K562 (cell line): Measurements from ENCODE around the gene ZMIZ1. TPM values are rescaled to one million over a fixed set of nuclear protein-coding genes. Genes with fewer than 3 reads are reported as not detected.
A peak's percentile ranks its signal among the peaks of the same experiment; 100 is the strongest.

Source experiments
- ADNP ChIP-seq: fragments of 200-800 bp; sonication (Bioruptor generic); IDR thresholded peaks from 2 replicates; pipeline ENCODE4 v1.6.1; 2016; ENCODE audit warnings: missing genetic modification characterization, missing compliant biosample characterization
- ATF7 ChIP-seq: fragments of 450-650 bp; IDR thresholded peaks from 2 replicates; pipeline ENCODE4 v1.7.1; 2014; ENCODE audit warnings: mild to moderate bottlenecking, moderate library complexity
- DDX20 ChIP-seq: fragments of 450-650 bp; IDR thresholded peaks from 2 replicates; pipeline ENCODE4 v1.6.1; 2016; ENCODE audit warnings: missing genetic modification characterization, low read depth, mild to moderate bottlenecking, missing compliant biosample characterization, moderate library complexity
- GATAD2B ChIP-seq: fragments of 450-650 bp; IDR thresholded peaks from 2 replicates; pipeline ENCODE4 v1.6.1; 2017; ENCODE audit warnings: mild to moderate bottlenecking, borderline replicate concordance
- KAT2B ChIP-seq: IDR thresholded peaks from one replicate; pipeline ENCODE4 v1.6.1; 2012; ENCODE audit warnings: low read depth, mild to moderate bottlenecking, control low read depth, inconsistent platforms, low read length, moderate library complexity
- L3MBTL2 ChIP-seq: fragments of 450-650 bp; IDR thresholded peaks from 2 replicates; pipeline ENCODE4 v1.6.1; 2016; ENCODE audit warnings: mild to moderate bottlenecking, moderate library complexity
- MTA2 ChIP-seq: fragments of 450-650 bp; IDR thresholded peaks from 2 replicates; pipeline ENCODE4 v1.6.1; 2016; ENCODE audit warnings: low read depth
- NBN ChIP-seq: fragments of 450-650 bp; IDR thresholded peaks from 2 replicates; pipeline ENCODE4 v1.6.1; 2016; ENCODE audit warnings: low read depth, mild to moderate bottlenecking
- NFRKB ChIP-seq: fragments of 450-650 bp; IDR thresholded peaks from 2 replicates; pipeline ENCODE4 v1.6.1; 2016; ENCODE audit warnings: low read depth
- POLR3A ChIP-seq: IDR thresholded peaks from 2 replicates; pipeline ENCODE4 v1.6.1; 2011; ENCODE audit warnings: borderline replicate concordance, mild to moderate bottlenecking, moderate library complexity; ENCODE audit not compliant: insufficient read length, insufficient read depth; ENCODE audit errors: extremely low read depth
- POLR3G ChIP-seq: IDR thresholded peaks from 2 replicates; pipeline ENCODE4 v1.6.1; 2011; ENCODE audit not compliant: insufficient read length, insufficient replicate concordance; ENCODE audit errors: extremely low read depth
- RBM25 ChIP-seq: fragments of 200-400 bp; formaldehyde crosslinking; IDR thresholded peaks from 2 replicates; pipeline ENCODE4 v1.6.1; 2018; ENCODE audit warnings: low read length, low read depth, moderate library complexity; ENCODE audit not compliant: severe bottlenecking
- SMAD3 ChIP-seq: fragments of 450-650 bp; formaldehyde crosslinking; conservative IDR thresholded peaks from 2 replicates; pipeline ENCODE4 v1.4.0; 2020; ENCODE audit warnings: mild to moderate bottlenecking
- SMARCA4 ChIP-seq: fragments of 450-650 bp; IDR thresholded peaks from 2 replicates; pipeline ENCODE4 v1.6.1; 2016
- SMARCE1 ChIP-seq: fragments of 450-650 bp; IDR thresholded peaks from 2 replicates; pipeline ENCODE4 v1.7.1; 2016; ENCODE audit warnings: mild to moderate bottlenecking
- SNIP1 ChIP-seq: fragments of 450-650 bp; IDR thresholded peaks from 2 replicates; pipeline ENCODE4 v1.7.1; 2017; ENCODE audit warnings: low read depth, mild to moderate bottlenecking
- TARDBP ChIP-seq: fragments of 450-650 bp; IDR thresholded peaks from 2 replicates; pipeline ENCODE4 v1.6.1; 2016
- TRIM24 ChIP-seq, 2 experiments: fragments of 450-650 bp; IDR thresholded peaks; 2 replicates each; pipeline ENCODE4 v1.6.1; 2016
- YY1 ChIP-seq, 3 experiments: IDR thresholded peaks; 2 replicates each; pipeline ENCODE4 v1.6.1; 2011; ENCODE audit warnings: low read length in 2 of 3, mild to moderate bottlenecking in 2 of 3, moderate library complexity in 2 of 3, borderline replicate concordance in 1 of 3, control low read depth in 1 of 3, low read depth in 1 of 3; ENCODE audit not compliant: insufficient read depth in 3 of 3, insufficient replicate concordance in 2 of 3, control insufficient read depth in 1 of 3, insufficient read length in 1 of 3; ENCODE audit errors: extremely low read depth in 1 of 3
- ZBTB1 ChIP-seq: sonication (generic); formaldehyde crosslinking; IDR thresholded peaks from 2 replicates; pipeline ENCODE4 v1.8.1; 2023; ENCODE audit warnings: missing genetic modification reagents, low read depth, mild to moderate bottlenecking, borderline replicate concordance
- ZNF121 ChIP-seq: sonication (generic); formaldehyde crosslinking; conservative IDR thresholded peaks from 2 replicates; pipeline ENCODE4 v1.8.0; 2022; ENCODE audit warnings: missing genetic modification reagents
- ZNF274 ChIP-seq: IDR thresholded peaks from 2 replicates; pipeline ENCODE4 v1.6.1; 2011; ENCODE audit warnings: low read depth, mild to moderate bottlenecking, low read length, moderate library complexity, borderline replicate concordance
- ZNF639 ChIP-seq, 2 experiments: fragments of 200-800 bp in 1 of 2; sonication (Bioruptor generic) in 1 of 2; sonication (generic) in 1 of 2; formaldehyde crosslinking in 1 of 2; IDR thresholded peaks in 1 of 2; conservative IDR thresholded peaks in 1 of 2; 2 replicates each; pipeline versions ENCODE4 v1.5.0 to v1.6.1; 2016 to 2020; ENCODE audit warnings: missing compliant biosample characterization in 1 of 2, missing genetic modification characterization in 1 of 2, missing genetic modification reagents in 1 of 2
- polyA plus RNA-seq, 8 experiments: library from polyadenylated mRNA; depleted of rRNA in 4 of 8; stranded (reverse) in 5 of 8; unstranded in 3 of 8; fragments of >200 nt; fragmentation: Nextera tagmentation in 2 of 8; fragmentation: Illumina TruSeq in 1 of 8; extraction: Ambion mirVana in 2 of 8; extraction: Trizol in 1 of 8; gene quantifications; 2 replicates each; pipeline versions ENCODE4 v1.2.1 to v1.2.3, GENCODE V29; 2011 to 2014; ENCODE audit warnings: inconsistent platforms in 1 of 8, missing spikeins in 1 of 8
- total RNA-seq, 7 experiments: library from RNA; depleted of rRNA in 6 of 7; stranded (reverse); fragments of >200 nt in 6 of 7; fragmentation: Illumina TruSeq in 2 of 7; extraction: Trizol in 2 of 7; gene quantifications; 2 replicates each; pipeline versions ENCODE4 v1.2.1 to v1.2.3, GENCODE V29; 2011 to 2021; ENCODE audit warnings: low replicate concordance in 1 of 7
- TF ChIP-seq, protein P1 (sequence below), 2 experiments: fragments of 450-650 bp; IDR thresholded peaks; 2 replicates each; pipeline ENCODE4 v1.6.1; 2018; ENCODE audit warnings: mild to moderate bottlenecking in 2 of 2, low read depth in 1 of 2; ENCODE audit not compliant: partially characterized antibody in 2 of 2

ZMIZ1 gene
- total and polyA plus RNA-seq, 9 of the 15 experiments (the other 6 are each of a cell fraction or from before 2014, with no cell fraction given), result 1.0 to 37.3 (median 4.3) TPM

GRCh38 chr10:79069325-79070080 is 737 bp downstream of the ZMIZ1 start (continued):
- TF ChIP-seq, protein P1, sequence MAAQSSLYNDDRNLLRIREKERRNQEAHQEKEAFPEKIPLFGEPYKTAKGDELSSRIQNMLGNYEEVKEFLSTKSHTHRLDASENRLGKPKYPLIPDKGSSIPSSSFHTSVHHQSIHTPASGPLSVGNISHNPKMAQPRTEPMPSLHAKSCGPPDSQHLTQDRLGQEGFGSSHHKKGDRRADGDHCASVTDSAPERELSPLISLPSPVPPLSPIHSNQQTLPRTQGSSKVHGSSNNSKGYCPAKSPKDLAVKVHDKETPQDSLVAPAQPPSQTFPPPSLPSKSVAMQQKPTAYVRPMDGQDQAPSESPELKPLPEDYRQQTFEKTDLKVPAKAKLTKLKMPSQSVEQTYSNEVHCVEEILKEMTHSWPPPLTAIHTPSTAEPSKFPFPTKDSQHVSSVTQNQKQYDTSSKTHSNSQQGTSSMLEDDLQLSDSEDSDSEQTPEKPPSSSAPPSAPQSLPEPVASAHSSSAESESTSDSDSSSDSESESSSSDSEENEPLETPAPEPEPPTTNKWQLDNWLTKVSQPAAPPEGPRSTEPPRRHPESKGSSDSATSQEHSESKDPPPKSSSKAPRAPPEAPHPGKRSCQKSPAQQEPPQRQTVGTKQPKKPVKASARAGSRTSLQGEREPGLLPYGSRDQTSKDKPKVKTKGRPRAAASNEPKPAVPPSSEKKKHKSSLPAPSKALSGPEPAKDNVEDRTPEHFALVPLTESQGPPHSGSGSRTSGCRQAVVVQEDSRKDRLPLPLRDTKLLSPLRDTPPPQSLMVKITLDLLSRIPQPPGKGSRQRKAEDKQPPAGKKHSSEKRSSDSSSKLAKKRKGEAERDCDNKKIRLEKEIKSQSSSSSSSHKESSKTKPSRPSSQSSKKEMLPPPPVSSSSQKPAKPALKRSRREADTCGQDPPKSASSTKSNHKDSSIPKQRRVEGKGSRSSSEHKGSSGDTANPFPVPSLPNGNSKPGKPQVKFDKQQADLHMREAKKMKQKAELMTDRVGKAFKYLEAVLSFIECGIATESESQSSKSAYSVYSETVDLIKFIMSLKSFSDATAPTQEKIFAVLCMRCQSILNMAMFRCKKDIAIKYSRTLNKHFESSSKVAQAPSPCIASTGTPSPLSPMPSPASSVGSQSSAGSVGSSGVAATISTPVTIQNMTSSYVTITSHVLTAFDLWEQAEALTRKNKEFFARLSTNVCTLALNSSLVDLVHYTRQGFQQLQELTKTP (IDR thresholded peaks at IDR 0.05; ENCODE audit: low read depth in 1 of 2, partially characterized antibody in 2 of 2), result no peak
- TF ChIP-seq ZNF121, result no peak
- no peak for TF ChIP-seq DDX20 (tag)
- TF ChIP-seq TRIM24 (IDR thresholded peaks at IDR 0.05), result no peak
- TF ChIP-seq NBN, result no peak
- 0 out of 2 replicates have a peak, but pooled peaks have one; percentile 54 for TF ChIP-seq SMARCA4
- no peak for TF ChIP-seq ADNP (tag)
- no peak for TF ChIP-seq YY1 (IDR thresholded peaks at IDR 0.05; ENCODE audit: borderline replicate concordance in 1 of 3, control insufficient read depth in 1 of 3, extremely low read depth in 1 of 3, insufficient read depth in 3 of 3, insufficient read length in 1 of 3, insufficient replicate concordance in 2 of 3, low read depth in 1 of 3, low read length in 2 of 3)
- no peak for TF ChIP-seq ZBTB1 (CRISPR knock-in tag)
- TF ChIP-seq SMAD3 (CRISPR knock-in tag), result no peak
- TF ChIP-seq POLR3G, result no peak
- TF ChIP-seq SMARCE1, result 0 out of 2 replicates have a peak, but pooled peaks have one; percentile 39
- TF ChIP-seq ZNF639 (CRISPR knock-in tag; conservative IDR thresholded peaks at IDR 0.05 in 1 of 2, IDR thresholded peaks at IDR 0.05 in 1 of 2), result 0 out of 4 replicates have a peak, but pooled peaks of 1 of the 2 experiments have one; percentile 5
- no peak for TF ChIP-seq MTA2
- no peak for TF ChIP-seq L3MBTL2
- 0 out of 2 replicates have a peak, but pooled peaks have one; percentile 2 for TF ChIP-seq GATAD2B
- TF ChIP-seq RBM25, result no peak
- TF ChIP-seq SNIP1, result no peak
- TF ChIP-seq KAT2B, result no peak
- no peak for TF ChIP-seq TARDBP
- no peak for TF ChIP-seq ZNF274
- no peak for TF ChIP-seq POLR3A
- TF ChIP-seq NFRKB, result no peak
- no peak for TF ChIP-seq ATF7
